HFFc6 (cell line): Measurements from ENCODE around the gene DIP2B. TPM values are rescaled to one million over a fixed set of nuclear protein-coding genes. Genes with fewer than 3 reads are reported as not detected.

Source experiments
- DNase-seq: peaks from one replicate; pipeline ENCODE4 v3.0.0-alpha.2; 2018
- H3K27ac Mint-ChIP-seq: 2 replicates; pipeline ENCODE4 v1.8.0; 2020; ENCODE audit warnings: mild to moderate bottlenecking, mixed read lengths
- H3K27me3 Mint-ChIP-seq: 2 replicates; pipeline ENCODE4 v1.8.0; 2021; ENCODE audit warnings: mild to moderate bottlenecking, moderate library complexity, mixed read lengths; ENCODE audit not compliant: insufficient read depth
- H3K36me3 Mint-ChIP-seq: 2 replicates; pipeline ENCODE4 v1.8.0; 2021; ENCODE audit warnings: low read depth, mixed read lengths
- H3K4me1 Mint-ChIP-seq: 2 replicates; pipeline ENCODE4 v1.8.0; 2020; ENCODE audit warnings: low read depth, mixed read lengths
- H3K4me3 Mint-ChIP-seq: 2 replicates; pipeline ENCODE4 v1.8.0; 2020; ENCODE audit warnings: mild to moderate bottlenecking, moderate library complexity, mixed read lengths
- H3K9me3 Mint-ChIP-seq: 2 replicates; pipeline ENCODE4 v1.8.0; 2020; ENCODE audit warnings: mild to moderate bottlenecking, mixed read lengths
- total RNA-seq, 6 experiments: library from RNA; stranded (reverse); fragmentation: NEBNext Ultra II Directional; extraction: Animal tissue kit (Norgen Biotek cat#: 25700); gene quantifications; 2 replicates in 1 of 6; 3 replicates in 5 of 6; pipeline ENCODE4 v1.2.3, GENCODE V29; 2021
- TF ChIP-seq, protein P1 (sequence below): fragments of 200-600 bp; sonication (generic); IDR thresholded peaks from 2 replicates; pipeline ENCODE4 v1.5.0; 2021; ENCODE audit warnings: antibody characterized with exemption, mild to moderate bottlenecking

The DIP2B gene
- total RNA-seq, 6 experiments from 2014 or later: 17.4 to 24.7 (median 20.6) TPM

DNA sequence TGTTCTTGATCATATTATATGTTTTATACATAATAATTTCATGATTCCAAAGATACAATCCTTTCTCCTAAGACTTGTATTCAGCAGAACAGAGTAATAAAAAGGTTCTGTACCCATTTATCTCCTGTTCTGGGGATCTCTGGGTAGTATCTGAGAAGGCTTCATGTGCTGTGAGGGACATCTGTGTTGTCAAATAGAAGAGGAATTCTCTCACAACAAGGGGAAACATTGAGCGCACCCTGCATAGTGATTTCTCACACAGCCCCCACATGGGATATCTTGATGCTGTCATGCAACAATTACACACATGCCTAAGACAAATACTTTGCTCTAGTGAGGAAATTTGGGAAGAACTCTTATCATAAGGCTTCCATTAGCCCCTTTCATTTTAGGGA is 157.3 kb downstream of the DIP2B start:
- Mint-ChIP-seq H3K36me3 (peaks cover 5% of the 10 kb centered on the region; the same call in 1 of the 2 replicates), H3K4me1 (peaks cover 12% of the 10 kb centered on the region; the same call in 1 of the 2 replicates), H3K4me3 (no peak overlapping the region), H3K27me3 (no peaks in the 10 kb centered on the region), H3K27ac (no peak overlapping the region), H3K9me3 (no peaks in the 10 kb centered on the region)
- TF ChIP-seq, protein P1, sequence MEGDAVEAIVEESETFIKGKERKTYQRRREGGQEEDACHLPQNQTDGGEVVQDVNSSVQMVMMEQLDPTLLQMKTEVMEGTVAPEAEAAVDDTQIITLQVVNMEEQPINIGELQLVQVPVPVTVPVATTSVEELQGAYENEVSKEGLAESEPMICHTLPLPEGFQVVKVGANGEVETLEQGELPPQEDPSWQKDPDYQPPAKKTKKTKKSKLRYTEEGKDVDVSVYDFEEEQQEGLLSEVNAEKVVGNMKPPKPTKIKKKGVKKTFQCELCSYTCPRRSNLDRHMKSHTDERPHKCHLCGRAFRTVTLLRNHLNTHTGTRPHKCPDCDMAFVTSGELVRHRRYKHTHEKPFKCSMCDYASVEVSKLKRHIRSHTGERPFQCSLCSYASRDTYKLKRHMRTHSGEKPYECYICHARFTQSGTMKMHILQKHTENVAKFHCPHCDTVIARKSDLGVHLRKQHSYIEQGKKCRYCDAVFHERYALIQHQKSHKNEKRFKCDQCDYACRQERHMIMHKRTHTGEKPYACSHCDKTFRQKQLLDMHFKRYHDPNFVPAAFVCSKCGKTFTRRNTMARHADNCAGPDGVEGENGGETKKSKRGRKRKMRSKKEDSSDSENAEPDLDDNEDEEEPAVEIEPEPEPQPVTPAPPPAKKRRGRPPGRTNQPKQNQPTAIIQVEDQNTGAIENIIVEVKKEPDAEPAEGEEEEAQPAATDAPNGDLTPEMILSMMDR: no peak
- no peak for DNase-seq

DNA sequence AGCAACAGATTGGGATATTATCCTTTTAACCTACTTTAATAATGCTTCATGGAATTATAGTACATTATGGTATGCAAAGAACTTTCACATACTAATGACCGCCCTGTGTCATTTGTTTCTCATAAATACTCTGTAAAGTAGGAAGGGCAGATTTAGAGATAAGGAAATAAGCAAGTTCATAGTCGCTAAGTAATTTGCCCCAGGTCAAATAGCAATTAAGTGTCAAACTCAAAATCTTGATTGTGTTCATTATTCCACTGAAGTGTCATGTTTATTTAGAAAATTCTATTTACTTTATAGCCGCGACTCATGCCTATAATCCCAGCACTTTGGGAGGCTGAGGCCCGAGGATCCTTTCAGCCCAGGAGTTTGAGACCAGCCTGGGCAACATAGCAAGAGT is 160.4 kb downstream of the DIP2B start:
- Mint-ChIP-seq H3K4me1 (peaks cover 13% of the 10 kb centered on the region), H3K4me3 (no peak overlapping the region), H3K27me3 (no peaks in the 10 kb centered on the region), H3K36me3 (peaks cover 5% of the 10 kb centered on the region; the same call in 1 of the 2 replicates), H3K9me3 (no peaks in the 10 kb centered on the region), H3K27ac (no peak overlapping the region)
- TF ChIP-seq, protein P1: no peak
- no peak for DNase-seq

DNA sequence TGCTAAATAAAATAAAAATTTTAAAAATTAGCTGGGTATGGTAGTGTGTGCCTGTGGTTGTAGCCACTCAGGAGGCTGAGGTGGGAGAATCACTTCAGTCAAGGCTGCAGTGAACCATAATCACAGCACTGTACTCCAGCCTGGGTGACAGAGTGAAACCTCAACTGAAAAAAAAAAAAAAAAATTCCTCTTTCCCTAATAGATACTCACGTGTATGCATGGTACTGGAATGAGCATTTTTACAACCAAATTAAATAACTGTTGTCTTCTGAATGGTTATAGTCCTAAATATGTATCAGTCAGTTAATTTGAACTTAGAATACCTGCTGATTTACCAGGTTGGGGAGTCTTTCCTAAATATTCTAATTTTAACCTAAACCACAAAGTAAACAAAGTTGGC is 160.8 kb downstream of the DIP2B start:
- Mint-ChIP-seq H3K27ac (no peak overlapping the region), H3K4me3 (no peak overlapping the region), H3K36me3 (peaks cover 5% of the 10 kb centered on the region; the same call in 1 of the 2 replicates), H3K9me3 (no peaks in the 10 kb centered on the region), H3K27me3 (no peaks in the 10 kb centered on the region), H3K4me1 (peaks cover 13% of the 10 kb centered on the region)
- TF ChIP-seq, protein P1: no peak
- DNase-seq: no peak

DNA sequence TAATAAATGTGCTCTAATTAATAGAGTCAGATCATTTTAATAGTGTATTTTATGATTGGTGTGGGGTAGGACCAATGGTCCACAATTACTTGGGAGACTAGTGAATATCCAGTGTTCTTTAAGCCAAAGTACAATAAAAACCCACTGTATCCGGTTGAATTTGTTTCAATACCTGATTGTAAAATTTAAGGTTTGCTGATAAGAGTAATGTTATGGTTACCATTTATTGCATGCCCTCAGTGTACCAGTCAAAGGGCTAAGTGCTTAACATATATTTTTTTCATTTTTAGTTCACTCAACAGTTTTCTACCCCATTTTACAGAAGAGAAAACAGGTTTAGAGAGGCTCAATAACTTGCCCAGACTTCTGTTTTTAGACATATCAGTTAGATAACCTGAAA is 161.2 kb downstream of the DIP2B start:
- TF ChIP-seq, protein P1: no peak
- no peak overlapping the region for H3K4me3 Mint-ChIP-seq
- no peak for DNase-seq
- peaks cover 5% of the 10 kb centered on the region; the same call in 1 of the 2 replicates for H3K36me3 Mint-ChIP-seq
- H3K4me1 Mint-ChIP-seq: peaks cover 13% of the 10 kb centered on the region
- H3K27ac Mint-ChIP-seq: no peak overlapping the region
- H3K9me3 Mint-ChIP-seq: no peaks in the 10 kb centered on the region
- no peaks in the 10 kb centered on the region for H3K27me3 Mint-ChIP-seq

DNA sequence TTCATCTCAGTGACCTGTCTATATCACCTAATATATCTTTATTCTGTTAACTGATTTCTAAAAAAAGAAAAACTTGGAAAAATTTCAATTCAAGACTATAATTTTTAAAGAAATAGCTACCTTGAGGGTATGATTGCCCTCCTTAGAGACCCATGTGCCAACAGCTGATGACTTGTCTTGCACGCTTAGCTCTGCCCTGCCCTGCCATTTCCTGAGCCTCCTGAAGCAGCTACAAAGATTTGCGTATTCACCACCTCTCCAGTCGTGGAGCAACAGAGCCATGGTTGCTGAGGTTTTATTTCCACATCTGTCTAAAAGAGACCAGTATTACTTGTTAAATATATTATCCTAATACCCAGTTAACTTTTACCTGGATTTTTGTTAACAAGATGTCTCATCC is 167.4 kb downstream of the DIP2B start:
- TF ChIP-seq, protein P1: no peak
- H3K27ac Mint-ChIP-seq: no peak overlapping the region
- no peak overlapping the region for H3K4me3 Mint-ChIP-seq
- H3K4me1 Mint-ChIP-seq: peaks cover 30% of the 10 kb centered on the region
- peaks cover 19% of the 10 kb centered on the region for H3K36me3 Mint-ChIP-seq
- H3K27me3 Mint-ChIP-seq: no peaks in the 10 kb centered on the region
- DNase-seq: no peak
- H3K9me3 Mint-ChIP-seq: no peaks in the 10 kb centered on the region

DNA sequence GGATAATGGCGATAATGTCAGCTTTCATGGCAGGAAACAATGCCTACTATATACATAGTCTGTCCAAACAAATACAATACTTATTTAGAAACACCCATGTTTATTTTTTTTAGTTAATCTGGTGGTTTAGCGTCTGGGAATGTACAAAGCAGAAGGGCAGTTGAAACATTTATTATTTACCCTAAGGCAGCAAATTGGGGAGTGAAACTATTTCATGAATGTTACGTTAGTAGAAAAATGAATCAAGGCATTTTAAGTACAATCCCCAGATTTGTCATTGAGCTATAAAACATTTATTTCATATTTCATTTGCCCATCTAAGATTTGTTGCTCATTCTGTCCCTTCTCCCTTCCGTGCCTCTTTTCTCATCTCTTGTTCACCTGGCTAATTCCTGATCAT is 172.0 kb downstream of the DIP2B start:
- Mint-ChIP-seq H3K4me1 (peaks cover 43% of the 10 kb centered on the region), H3K9me3 (no peaks in the 10 kb centered on the region), H3K36me3 (peaks cover 20% of the 10 kb centered on the region), H3K27ac (no peak overlapping the region), H3K4me3 (no peak overlapping the region), H3K27me3 (no peaks in the 10 kb centered on the region)
- TF ChIP-seq, protein P1: no peak
- peak; percentile 4 for DNase-seq
